ENCODE measurements around the gene RANBP3.

GRCh38 chr19:5984600-5984999, 6.7 kb upstream of the RANBP3 start:
- TF ChIP-seq EZH2 (IDR thresholded peaks at IDR 0.05; ENCODE audit: insufficient read depth, poor library complexity, severe bottlenecking): no peak
- TF ChIP-seq EZH2phosphoT487 (IDR thresholded peaks at IDR 0.05; ENCODE audit: insufficient read depth, low read depth): no peak
